ENCODE measurements around the gene SLC25A43. TPM values are rescaled to one million over a fixed set of nuclear protein-coding genes. Genes with fewer than 3 reads are reported as not detected.

SLC25A43 gene
- total and polyA plus RNA-seq, 2 of the 8 experiments (the other 6 are each of a cell fraction or from before 2014, with no cell fraction given) = 3.1 to 5.8 TPM

GRCh38 chrX:119419898-119420297 lies 20.8 kb downstream of the SLC25A43 start:
- H3K4me3 ChIP-seq (ENCODE audit: extremely low read depth in 1 of 4, insufficient read depth in 2 of 4, low read depth in 3 of 4, low read length in 4 of 4) = no peak overlapping the region
- H3K79me2 ChIP-seq (ENCODE audit: control insufficient read depth in 1 of 2, insufficient read depth in 2 of 2, low read length in 2 of 2) = no peaks in the 10 kb centered on the region
- H3K14ac ChIP-seq (ENCODE audit: insufficient read length) = no peak overlapping the region
- H2AFZ ChIP-seq (ENCODE audit: low read length) = no peak overlapping the region
- no peak overlapping the region for H3K18ac ChIP-seq (ENCODE audit: extremely low read depth, low read length)
- no peak overlapping the region for H2BK5ac ChIP-seq (ENCODE audit: low read depth, low read length)
- no peak overlapping the region for H2AK5ac ChIP-seq (ENCODE audit: low read depth, low read length)
- no peaks in the 10 kb centered on the region for H4K20me1 ChIP-seq (replicated peaks in 1 of 2; ENCODE audit: control insufficient read depth in 1 of 2, insufficient read depth in 2 of 2, low read length in 2 of 2)
- H4K5ac ChIP-seq (ENCODE audit: insufficient read length, low read depth, low read length) = no peak overlapping the region
- TF ChIP-seq HDAC6 (IDR thresholded peaks at IDR 0.05; ENCODE audit: low read depth, low read length) = no peak
- no peak for TF ChIP-seq E2F6 (IDR thresholded peaks at IDR 0.05)
- no peak for TF ChIP-seq RAD21 (IDR thresholded peaks at IDR 0.05 in 1 of 2, conservative IDR thresholded peaks at IDR 0.05 in 1 of 2; ENCODE audit: low read depth in 2 of 2, low read length in 2 of 2)
- TF ChIP-seq CTBP2 (IDR thresholded peaks at IDR 0.05; ENCODE audit: borderline replicate concordance, insufficient read depth, insufficient read length, low read length) = no peak
- TF ChIP-seq POLR2A (IDR thresholded peaks at IDR 0.05; ENCODE audit: control extremely low read depth in 1 of 2, low read depth in 2 of 2, low read length in 2 of 2) = no peak
- TF ChIP-seq BCL11A (IDR thresholded peaks at IDR 0.05; ENCODE audit: low read depth in 2 of 2, low read length in 2 of 2) = no peak
- TF ChIP-seq PHF8 (conservative IDR thresholded peaks at IDR 0.05; ENCODE audit: low read depth, low read length) = no peak
- TF ChIP-seq FOSL1 (IDR thresholded peaks at IDR 0.05; ENCODE audit: insufficient read depth, low read depth, low read length) = no peak
- TF ChIP-seq GTF2F1 (IDR thresholded peaks at IDR 0.05; ENCODE audit: borderline replicate concordance, low read depth, low read length) = no peak
- no peak for TF ChIP-seq BRCA1 (IDR thresholded peaks at IDR 0.05; ENCODE audit: low read depth, low read length)
- no peak for TF ChIP-seq TCF12 (IDR thresholded peaks at IDR 0.05; ENCODE audit: low read depth, low read length)
- TF ChIP-seq SIRT6 (IDR thresholded peaks at IDR 0.05; ENCODE audit: low read length) = no peak
- no peak for TF ChIP-seq TEAD4 (IDR thresholded peaks at IDR 0.05; ENCODE audit: low read depth, low read length)
- TF ChIP-seq POU5F1 (IDR thresholded peaks at IDR 0.05; ENCODE audit: low read depth, low read length) = no peak
- no peak for TF ChIP-seq KDM1A (IDR thresholded peaks at IDR 0.05; ENCODE audit: borderline replicate concordance, low read length)
- no peaks in the 10 kb centered on the region for H3K9me3 ChIP-seq (ENCODE audit: insufficient read depth in 2 of 2, low read depth in 1 of 2, low read length in 1 of 2)
- no peaks in the 10 kb centered on the region; a peak in 1 of 8 replicates for H3K36me3 ChIP-seq (ENCODE audit: control insufficient read depth in 2 of 4, insufficient read depth in 4 of 4, low read length in 3 of 4)
- H3K23ac ChIP-seq (ENCODE audit: insufficient read length) = no peak overlapping the region
- WGBS, 2 experiments (ENCODE audit: extremely low coverage in 1 of 2, insufficient coverage in 1 of 2, insufficient read length in 1 of 2, insufficient replicate concordance in 2 of 2, low coverage in 1 of 2, low lambda C conversion rate in 2 of 2, missing lambda C conversion rate in 1 of 2) = 100% methylated on average over 1 of the region's 2 CpGs; no CpG with 5 or more reads in 1 of the 2 experiments
- no peak overlapping the region for H3K9ac ChIP-seq (replicated peaks in 1 of 4; ENCODE audit: extremely low read depth in 1 of 4, low read depth in 3 of 4, low read length in 3 of 4)
- FAIRE-seq (no peak), DNase-seq (ENCODE audit: low read depth in 1 of 2, low spot score in 2 of 2) (no peak)
- no peak overlapping the region for H3K27ac ChIP-seq (ENCODE audit: low read depth, low read length)
- H4K91ac ChIP-seq (replicated peaks; ENCODE audit: insufficient read length, low read length) = no peak overlapping the region
- CTCF ChIA-PET (ENCODE audit: partially characterized antibody) = interaction anchor here (1.0 kb wide), 1 partner anchor 56 kb away, joined by 3 read pairs; no protein-coding TSS in a partner anchor
- no peaks in the 10 kb centered on the region for H3K23me2 ChIP-seq (ENCODE audit: low read depth, low read length)
- H3K27me3 ChIP-seq (replicated peaks in 1 of 4; ENCODE audit: control insufficient read depth in 3 of 4, extremely low read depth in 1 of 4, insufficient read depth in 3 of 4, low read length in 3 of 4) = no peaks in the 10 kb centered on the region
- no peaks in the 10 kb centered on the region; the same call in 1 of the 2 replicates for H3K79me1 ChIP-seq (ENCODE audit: low read depth, low read length)
- H2BK120ac ChIP-seq (replicated peaks; ENCODE audit: low read depth, low read length) = no peak overlapping the region
- H3K4me2 ChIP-seq (ENCODE audit: insufficient read depth in 1 of 2, low read depth in 2 of 2, low read length in 2 of 2) = no peak overlapping the region
- no peak overlapping the region for H3K4ac ChIP-seq (replicated peaks; ENCODE audit: insufficient read length, low read depth, low read length)
- no peak overlapping the region for H2BK12ac ChIP-seq (ENCODE audit: low read depth, low read length)
- H3K56ac ChIP-seq (replicated peaks; ENCODE audit: insufficient read length, low read depth, low read length) = no peak overlapping the region
- H4K8ac ChIP-seq (ENCODE audit: extremely low read depth, insufficient read depth, low read length) = no peak overlapping the region
- POLR2A ChIA-PET (ENCODE audit: partially characterized antibody) = no interaction called here
- H2BK15ac ChIP-seq (ENCODE audit: low read length) = no peak overlapping the region
- no peak overlapping the region for H2BK20ac ChIP-seq (ENCODE audit: low read length)
- H3K4me1 ChIP-seq (replicated peaks in 1 of 4; ENCODE audit: control insufficient read depth in 3 of 4, insufficient read depth in 4 of 4, low read length in 3 of 4) = no peaks in the 10 kb centered on the region; a peak in 2 of 7 replicates
